GM12878 (cell line): ENCODE results near the gene RNU11. TPM values are rescaled to one million over a fixed set of nuclear protein-coding genes. Genes with fewer than 3 reads are reported as not detected.

Experiments used
- BHLHE40 ChIP-seq, 2 experiments: fragments of 450-650 bp in 1 of 2; IDR thresholded peaks; 2 replicates each; pipeline ENCODE4 v1.6.1; 2011 to 2017; ENCODE audit warnings: low read depth in 2 of 2, borderline replicate concordance in 1 of 2, improper control_type of control experiment in 1 of 2, low read length in 1 of 2, mild to moderate bottlenecking in 1 of 2
- CHD1 ChIP-seq: IDR thresholded peaks from 2 replicates; pipeline ENCODE4 v1.6.1; 2012; ENCODE audit warnings: low read depth, low read length, improper control_type of control experiment
- CHD2 ChIP-seq: IDR thresholded peaks from 2 replicates; pipeline ENCODE4 v1.6.1; 2011; ENCODE audit warnings: low read depth, low read length, improper control_type of control experiment, borderline replicate concordance
- CREM ChIP-seq: IDR thresholded peaks from 2 replicates; pipeline ENCODE4 v1.6.1; 2014; ENCODE audit warnings: antibody characterized with exemption, low read depth
- E2F4 ChIP-seq: IDR thresholded peaks from 2 replicates; pipeline ENCODE4 v1.6.1; 2012; ENCODE audit warnings: low read depth, low read length, improper control_type of control experiment
- EZH2 ChIP-seq: IDR thresholded peaks from 2 replicates; pipeline ENCODE4 v1.6.1; 2012; ENCODE audit warnings: low read depth, mild to moderate bottlenecking, control low read depth, inconsistent platforms, low read length, borderline replicate concordance; ENCODE audit not compliant: control insufficient read depth
- FOXM1 ChIP-seq: IDR thresholded peaks from 2 replicates; pipeline ENCODE4 v1.6.1; 2012; ENCODE audit warnings: low read depth, mild to moderate bottlenecking, inconsistent platforms, low read length, moderate library complexity
- HDAC2 ChIP-seq: fragments of 200-600 bp; sonication (generic); IDR thresholded peaks from 2 replicates; pipeline ENCODE4 v1.6.1; 2017
- IRF3 ChIP-seq: fragments of 450-650 bp; IDR thresholded peaks from 2 replicates; pipeline ENCODE4 v1.6.1; 2014; ENCODE audit warnings: mild to moderate bottlenecking
- IRF4 ChIP-seq: IDR thresholded peaks from 2 replicates; pipeline ENCODE4 v1.6.1; 2011; ENCODE audit warnings: low read depth, low read length
- KDM1A ChIP-seq: fragments of 200-600 bp; sonication (generic); IDR thresholded peaks from 2 replicates; pipeline ENCODE4 v1.6.1; 2016; ENCODE audit warnings: borderline replicate concordance
- MTA3 ChIP-seq: IDR thresholded peaks from 2 replicates; pipeline ENCODE4 v1.6.1; 2012; ENCODE audit warnings: low read length, inconsistent platforms, borderline replicate concordance
- MYC ChIP-seq: IDR thresholded peaks from 2 replicates; pipeline ENCODE4 v1.6.1; 2011; ENCODE audit warnings: mild to moderate bottlenecking, low read length, moderate library complexity, inconsistent platforms; ENCODE audit not compliant: insufficient read depth, insufficient replicate concordance, insufficient read length, severe bottlenecking
- NRF1 ChIP-seq: conservative IDR thresholded peaks from 2 replicates; pipeline ENCODE4 v1.6.1; 2011; ENCODE audit warnings: mild to moderate bottlenecking, low read depth, low read length, improper control_type of control experiment
- RB1 ChIP-seq: fragments of 450-650 bp; formaldehyde crosslinking; IDR thresholded peaks from 2 replicates; pipeline ENCODE4 v1.6.1; 2017; ENCODE audit warnings: mild to moderate bottlenecking, borderline replicate concordance
- SKIL ChIP-seq: fragments of 450-650 bp; IDR thresholded peaks from 2 replicates; pipeline ENCODE4 v1.6.1; 2017; ENCODE audit warnings: mild to moderate bottlenecking, low read depth, inconsistent platforms; ENCODE audit not compliant: poor library complexity, severe bottlenecking
- SRF ChIP-seq, 2 experiments: IDR thresholded peaks; 2 replicates each; pipeline ENCODE4 v1.6.1; 2011; ENCODE audit warnings: low read depth in 2 of 2, low read length in 2 of 2, mild to moderate bottlenecking in 1 of 2, moderate library complexity in 1 of 2
- STAT1 ChIP-seq: fragments of 450-650 bp; conservative IDR thresholded peaks from 2 replicates; pipeline ENCODE4 v1.6.1; 2014; ENCODE audit warnings: antibody characterized with exemption, mild to moderate bottlenecking
- TCF3 ChIP-seq: IDR thresholded peaks from 2 replicates; pipeline ENCODE4 v1.6.1; 2012; ENCODE audit warnings: low read depth, mild to moderate bottlenecking, low read length, borderline replicate concordance; ENCODE audit not compliant: insufficient read depth
- WRNIP1 ChIP-seq: IDR thresholded peaks from 2 replicates; pipeline ENCODE4 v1.6.1; 2011; ENCODE audit warnings: low read depth, low read length, improper control_type of control experiment, borderline replicate concordance
- ZNF24 ChIP-seq: fragments of 450-650 bp; IDR thresholded peaks from 2 replicates; pipeline ENCODE4 v1.6.1; 2017; ENCODE audit warnings: antibody characterized with exemption, mild to moderate bottlenecking
- ZNF687 ChIP-seq: fragments of 450-650 bp; IDR thresholded peaks from 2 replicates; pipeline ENCODE4 v1.6.1; 2017; ENCODE audit warnings: mild to moderate bottlenecking, moderate library complexity
- polyA plus RNA-seq, 11 experiments: library from polyadenylated mRNA; depleted of rRNA in 4 of 11; unstranded in 6 of 11; stranded (reverse) in 5 of 11; fragments of >200 nt; fragmentation: Nextera tagmentation in 4 of 11; fragmentation: Illumina TruSeq in 1 of 11; extraction: Ambion mirVana in 4 of 11; extraction: Trizol in 1 of 11; gene quantifications; 1 replicate in 1 of 11; 2 replicates in 10 of 11; pipeline versions ENCODE4 v1.2.1 to v1.2.3, GENCODE V29; 2011 to 2016; ENCODE audit warnings: inconsistent platforms in 2 of 11, missing spikeins in 2 of 11, low read depth in 1 of 11
- total RNA-seq, 4 experiments: library from RNA; depleted of rRNA in 3 of 4; stranded (reverse); fragments of >200 nt in 3 of 4; fragmentation: Illumina TruSeq in 1 of 4; extraction: Trizol in 1 of 4; gene quantifications; 2 replicates each; pipeline versions ENCODE4 v1.2.1 to v1.2.3, GENCODE V29; 2013 to 2021

The RNU11 gene
- total and polyA plus RNA-seq, 10 of the 15 experiments (the other 5 are each of a cell fraction or from before 2014, with no cell fraction given) = under 0.01 TPM; not detected in 9

- TF ChIP-seq KDM1A (no peak), ZNF24 (no peak), CHD2 (no peak), BHLHE40 (IDR thresholded peaks at IDR 0.05; ENCODE audit: borderline replicate concordance in 1 of 2, low read depth in 2 of 2, low read length in 1 of 2) (peak; percentile 5 to 38; a peak in 1 of 4 replicates), SKIL (no peak), IRF4 (no peak), FOXM1 (no peak), MTA3 (no peak; the same call in 1 of the 2 replicates), MYC (no peak), RB1 (no peak), WRNIP1 (no peak), STAT1 (no peak; the same call in 1 of the 2 replicates), NRF1 (no peak), SRF (IDR thresholded peaks at IDR 0.05; ENCODE audit: low read depth in 2 of 2, low read length in 2 of 2) (no peak), IRF3 (no peak), CHD1 (no peak), CREM (no peak), TCF3 (no peak), EZH2 (no peak), ZNF687 (0 out of 2 replicates have a peak, but pooled peaks have one; percentile 12), HDAC2 (no peak), E2F4 (no peak)
Measured at GRCh38 chr1:28668956-28669723, 20.7 kb downstream of the RNU11 start (continued).
